COR-L47 (cell line): Measurements from ENCODE around the gene RAB30.

ENCODE experiments used
- DNase-seq: peaks from one replicate; lab custom pipeline; 2025; lab: John Stamatoyannopoulos, UW

Gene RAB30

GRCh38 chr11:83070731-83071566, 748 bp downstream of the RAB30 start:
- DNase-seq: peak; percentile 43

DNA sequence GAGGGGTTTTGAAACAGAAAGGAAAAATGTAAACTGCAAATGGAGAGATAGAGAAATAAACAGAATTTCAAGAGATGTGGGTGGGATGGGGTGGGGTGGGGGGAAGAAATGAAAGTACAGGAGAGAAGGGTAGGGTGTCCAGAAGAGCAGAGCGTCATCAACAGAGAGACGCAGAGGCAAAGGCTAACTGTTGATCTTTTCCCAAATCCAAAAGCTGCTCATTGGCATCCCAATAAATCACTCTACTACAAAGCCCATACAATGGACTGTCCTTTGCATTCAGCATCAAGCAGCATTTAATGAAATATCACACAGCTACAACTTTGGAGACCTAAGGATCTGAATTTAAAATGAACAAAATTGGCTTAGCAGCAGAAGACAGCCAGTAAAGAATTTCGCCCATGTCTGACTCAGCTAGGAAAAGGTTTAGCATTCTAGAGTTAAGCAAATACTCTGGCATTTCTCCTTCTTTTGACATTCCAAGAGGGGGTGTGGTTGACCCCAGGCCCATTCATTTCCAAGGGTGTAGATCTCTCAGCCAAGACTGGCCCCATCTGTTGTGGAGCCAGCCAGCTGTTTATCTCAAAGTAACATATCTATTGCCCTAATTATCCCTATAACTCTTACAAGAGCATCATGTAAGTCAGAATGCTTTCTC, 1.5 kb downstream of the RAB30 start:
- no peak for DNase-seq

DNA sequence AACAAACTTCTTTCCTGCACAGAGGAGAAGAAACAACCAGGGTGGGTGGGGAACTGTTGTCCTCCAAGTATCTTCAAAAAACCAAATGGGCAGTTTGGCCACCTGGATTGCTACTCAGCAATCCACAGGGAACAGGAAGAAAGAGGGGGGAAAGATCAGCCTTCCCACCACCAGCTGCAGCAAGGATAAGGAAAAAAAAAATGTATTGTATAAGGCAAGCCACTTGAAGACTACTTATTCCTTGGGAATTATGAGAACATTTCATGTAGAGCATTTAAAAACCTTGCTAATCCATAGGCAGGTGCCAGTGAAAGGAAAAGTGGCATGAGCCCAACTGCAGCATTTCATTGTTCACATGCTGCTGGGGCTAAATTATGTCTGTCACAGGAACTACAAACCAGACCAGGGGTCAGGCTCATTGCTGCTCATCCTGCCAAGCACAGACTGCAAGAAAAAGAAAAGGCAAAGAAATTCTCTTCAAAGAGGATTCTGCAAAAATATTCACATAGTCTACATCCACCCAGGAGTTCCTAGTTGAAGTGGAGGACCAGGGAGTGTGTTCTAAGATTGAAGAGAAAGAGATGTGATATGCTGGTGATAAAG, 2.2 kb downstream of the RAB30 start:
- no peak for DNase-seq

DNA sequence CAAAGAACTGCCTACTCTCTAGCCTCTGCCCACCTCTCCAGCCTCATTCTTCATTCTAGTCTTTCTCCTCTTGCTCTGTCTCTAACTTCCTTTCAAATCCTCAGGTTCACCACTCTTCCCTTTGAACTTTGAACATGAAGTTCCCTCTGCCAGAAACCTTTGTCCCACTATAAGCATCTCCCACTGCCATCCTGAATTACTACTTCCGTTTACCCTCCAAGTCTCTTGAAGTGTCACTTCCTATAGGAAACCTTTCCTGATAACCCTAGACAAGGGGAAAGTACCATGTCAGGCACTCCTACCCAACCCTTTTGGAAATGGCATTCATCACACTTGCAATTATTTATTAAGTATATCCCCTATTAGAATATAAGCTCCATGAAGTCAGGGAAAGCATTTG, 3.1 kb downstream of the RAB30 start:
- no peak for DNase-seq

- DNase-seq: no peak
Observed at GRCh38 chr11:83064011-83064410, 7.7 kb downstream of the RAB30 start.

- no peak for DNase-seq
Observed at GRCh38 chr11:83063073-83063754, 8.5 kb downstream of the RAB30 start.

- no peak for DNase-seq
Observed at GRCh38 chr11:83061883-83062282, 9.8 kb downstream of the RAB30 start.

DNA sequence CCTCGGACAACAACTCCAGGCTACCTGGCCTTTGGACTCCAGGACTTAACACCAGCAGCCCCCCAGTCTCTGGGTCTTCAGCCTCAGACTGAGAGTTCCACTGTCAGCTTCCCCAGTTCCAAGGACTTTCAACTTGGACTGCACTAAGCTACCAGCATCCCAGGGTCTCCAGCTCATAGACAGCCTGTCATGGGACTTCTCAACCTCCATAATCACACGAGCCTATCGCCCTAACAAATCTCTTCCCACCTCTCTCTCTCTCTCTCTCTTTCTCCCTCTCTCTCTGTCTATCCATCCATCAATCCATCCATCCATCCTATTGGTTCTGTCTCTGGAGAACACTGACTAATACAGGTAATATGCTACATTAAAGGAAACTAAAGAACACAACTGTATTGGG, 10.7 kb downstream of the RAB30 start:
- DNase-seq: no peak

DNA sequence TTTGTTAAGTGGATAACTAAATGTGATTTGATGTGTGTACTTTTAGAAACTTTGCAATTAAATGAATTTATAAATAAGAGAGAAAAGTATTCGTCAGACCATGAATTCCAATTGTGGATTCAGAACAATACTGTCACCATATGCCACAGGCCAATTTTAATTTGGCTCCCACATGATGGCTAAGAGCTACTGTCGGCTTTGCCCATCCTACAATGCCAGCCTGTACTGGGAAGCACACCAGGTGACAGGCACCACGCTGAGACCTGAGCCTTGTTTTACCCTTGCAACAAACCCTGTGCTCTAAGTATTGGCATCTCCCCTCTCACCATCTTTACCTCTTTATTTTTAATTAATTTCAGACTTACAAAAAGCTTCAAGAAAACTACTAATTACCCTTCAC, 14.0 kb downstream of the RAB30 start:
- DNase-seq: no peak

DNA sequence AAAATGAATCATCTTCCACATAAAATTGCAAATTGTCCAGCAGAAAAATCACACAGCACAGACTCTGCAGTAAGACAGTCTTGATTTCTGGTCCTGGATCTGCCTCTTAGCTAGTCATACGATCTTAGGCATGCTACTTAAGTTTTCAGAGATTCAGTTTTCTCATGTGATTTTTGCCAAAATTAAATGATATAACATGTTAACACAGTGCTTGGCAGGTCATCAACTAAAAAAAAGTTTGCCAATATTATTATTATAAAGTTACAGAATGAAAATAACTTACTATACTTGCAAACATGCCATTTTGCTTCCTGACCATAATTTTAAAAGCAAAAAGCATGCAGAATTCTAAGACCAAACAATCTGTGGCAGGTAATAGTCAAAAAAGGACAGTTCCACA, 15.1 kb downstream of the RAB30 start:
- no peak for DNase-seq

GRCh38 chr11:83056204-83056603, 15.5 kb downstream of the RAB30 start:
- no peak for DNase-seq

- peak; percentile 80 for DNase-seq
Observed at GRCh38 chr11:83054904-83055380, 16.8 kb downstream of the RAB30 start.

DNA sequence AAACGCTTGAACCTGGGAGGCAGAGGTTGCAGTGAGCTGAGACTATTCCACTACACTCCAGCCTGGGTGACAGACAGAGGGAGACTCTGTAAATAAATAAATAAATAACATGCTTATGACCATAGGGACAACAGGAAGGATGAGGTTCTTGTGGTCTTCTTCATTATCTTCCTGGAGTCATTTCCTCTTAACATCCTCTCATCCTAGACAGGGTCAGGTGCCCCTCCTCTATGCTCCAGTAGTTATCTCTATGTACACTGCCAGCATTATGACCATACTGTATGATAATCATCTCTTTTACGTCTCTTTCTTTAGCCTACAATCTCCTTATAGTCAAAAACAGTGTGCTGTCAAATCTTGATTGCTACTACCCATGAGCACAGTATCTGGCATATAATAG, 17.7 kb downstream of the RAB30 start:
- DNase-seq: no peak

DNA sequence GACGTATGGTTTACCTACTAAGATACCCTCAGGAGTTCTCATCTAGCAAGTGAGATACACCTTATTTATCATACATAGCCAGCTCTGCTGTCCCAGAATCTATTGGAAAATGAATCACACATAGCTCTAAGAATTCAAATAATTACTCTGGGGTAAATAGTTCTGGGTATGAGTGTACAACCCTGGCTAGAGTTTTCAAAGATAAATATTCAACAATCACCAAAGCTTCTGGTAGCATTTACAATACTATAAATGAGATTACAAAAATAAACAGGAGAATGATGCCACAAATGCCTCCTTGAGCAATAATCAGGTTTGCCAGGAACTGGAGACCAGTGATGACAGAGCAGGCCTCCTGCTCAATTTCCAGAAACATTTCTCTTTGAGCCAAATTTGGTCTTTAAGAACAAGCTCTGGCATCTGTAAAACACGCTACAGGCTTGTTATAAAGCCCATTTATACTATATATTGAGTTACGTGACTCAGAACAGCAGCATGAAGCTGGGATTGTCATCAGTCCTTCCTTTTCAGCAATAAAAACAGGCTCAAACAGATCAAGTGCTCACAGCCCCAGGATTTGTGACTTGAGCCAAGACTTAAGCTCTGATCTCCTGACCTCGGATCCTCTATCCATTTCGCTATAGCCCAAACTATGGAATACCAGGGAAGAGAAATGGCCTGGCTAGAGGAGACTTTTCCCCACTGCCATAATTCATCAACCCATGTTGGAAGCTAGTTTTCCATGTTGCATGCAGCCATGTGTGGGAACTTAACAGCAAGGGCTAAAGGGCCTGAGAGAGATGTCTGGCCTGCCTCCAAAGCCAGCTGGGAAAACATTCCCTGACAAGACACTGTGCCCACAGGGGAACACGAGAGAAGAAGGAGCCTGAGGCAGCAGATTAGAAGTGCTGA, 19.7 kb downstream of the RAB30 start:
- no peak for DNase-seq

DNA sequence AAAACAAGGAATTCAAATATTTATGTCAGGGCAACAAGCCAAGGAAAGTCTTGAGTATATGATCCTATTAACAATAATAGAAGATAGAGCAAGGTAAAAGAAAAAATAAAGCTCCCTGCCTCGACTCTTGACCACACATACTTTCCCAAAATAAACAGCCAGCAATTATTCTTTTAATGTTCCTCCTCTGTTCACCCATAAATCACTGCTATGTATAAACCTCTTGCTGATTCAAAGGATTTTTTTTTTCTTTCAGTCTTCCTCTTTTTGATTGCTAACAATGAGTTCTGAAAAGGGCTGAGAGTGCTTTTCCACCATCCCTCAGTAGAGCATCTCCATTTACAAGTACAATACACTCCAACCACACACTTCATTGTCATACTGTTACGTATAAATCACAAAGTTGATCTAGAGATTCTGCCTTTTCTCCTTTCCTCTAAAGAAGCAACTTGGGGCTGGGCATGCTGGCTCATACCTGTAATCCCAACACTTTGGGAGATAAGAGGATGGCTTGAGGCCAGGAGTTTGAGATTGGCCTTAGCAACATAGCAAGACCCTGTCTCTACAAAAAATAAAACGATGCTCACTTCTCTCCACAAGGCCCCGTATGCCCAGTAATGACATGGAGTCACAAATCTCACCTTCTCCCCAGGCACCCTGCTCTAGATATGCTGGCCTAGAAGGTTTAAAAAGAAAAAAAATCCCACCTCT, 24.0 kb downstream of the RAB30 start:
- peak; percentile 27 for DNase-seq

- no peak for DNase-seq
Observed at GRCh38 chr11:83046621-83047172, 25.0 kb downstream of the RAB30 start.

- DNase-seq: peak; percentile 52
Observed at GRCh38 chr11:83044958-83045712, 26.6 kb downstream of the RAB30 start.

DNA sequence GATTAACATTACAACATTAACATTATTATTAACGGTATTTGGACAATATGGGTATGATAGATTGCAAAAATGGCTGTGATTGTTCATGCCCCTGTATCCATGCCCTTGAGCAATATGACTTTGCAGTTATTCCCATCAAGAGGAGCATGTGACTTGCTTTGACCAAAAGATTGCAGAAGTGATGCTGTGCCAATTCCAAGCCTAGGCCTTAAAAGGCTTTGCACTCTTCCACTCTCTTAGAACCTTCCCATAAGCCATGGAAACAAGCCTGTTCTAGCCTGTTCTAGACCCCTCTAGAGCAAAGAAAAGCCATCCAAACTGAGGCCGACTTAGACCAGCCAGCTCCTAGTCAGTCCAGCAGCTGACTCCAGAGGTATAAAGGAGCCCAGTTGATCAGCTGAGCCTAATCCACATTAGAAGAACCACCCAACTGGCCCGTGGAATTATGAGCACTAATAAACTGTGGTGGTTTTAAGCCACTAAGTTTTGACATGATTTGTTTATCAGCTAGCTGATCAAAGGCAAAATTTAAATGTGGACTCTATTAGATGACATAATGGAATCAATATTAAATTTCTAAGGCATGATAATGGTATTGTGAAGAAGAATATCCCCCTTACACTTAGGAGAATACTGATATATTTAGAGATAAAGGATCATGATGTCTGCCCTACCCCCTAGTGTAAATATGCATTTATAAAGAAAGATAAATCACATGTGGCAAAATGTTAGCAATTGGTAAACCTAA, 28.6 kb downstream of the RAB30 start:
- DNase-seq: no peak

DNA sequence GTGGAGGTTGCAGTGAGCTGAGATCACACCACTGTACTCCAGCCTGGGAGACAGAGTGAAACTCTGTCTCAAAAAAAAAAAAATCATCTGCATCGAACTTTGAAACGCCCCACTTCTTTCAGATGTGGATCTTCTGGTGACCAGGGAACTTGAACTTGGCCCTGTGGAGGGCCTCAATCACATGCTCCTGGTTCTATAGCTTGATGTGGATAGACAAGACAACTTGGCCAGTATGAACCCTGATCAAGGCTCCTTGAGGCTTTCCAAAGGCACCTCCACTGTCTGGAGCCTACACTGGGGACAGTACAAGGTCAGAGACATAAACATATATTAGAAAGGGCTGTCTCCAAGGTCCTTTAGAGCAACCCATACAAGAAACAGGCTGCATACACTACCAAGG, 30.6 kb downstream of the RAB30 start:
- DNase-seq: no peak
